ENCODE data around the gene GLE1.

Gene GLE1

DNA sequence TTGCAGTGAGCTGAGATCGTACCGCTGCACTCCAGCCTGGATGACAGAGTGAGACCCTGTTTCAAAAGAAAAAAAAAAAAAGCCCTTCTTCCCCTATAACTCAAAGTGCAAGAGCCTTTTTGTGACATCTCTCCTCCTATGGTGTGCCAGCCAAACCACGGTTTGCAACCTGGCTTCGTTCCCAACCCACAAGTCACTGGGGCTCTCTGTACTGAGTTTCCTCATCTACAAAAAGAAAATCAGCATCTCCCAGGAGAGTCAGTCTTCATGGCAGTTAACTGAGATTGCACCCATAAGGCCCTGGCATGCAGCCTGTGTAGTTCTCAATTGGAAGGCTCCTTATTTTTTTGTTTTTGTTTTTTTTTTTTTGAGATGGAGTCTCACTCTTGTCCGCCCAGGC is 34.0 kb upstream of the GLE1 start:
- H3K9me2 ChIP-seq (ENCODE audit: low read depth, low read length) = no peaks in the 10 kb centered on the region
- no peaks in the 10 kb centered on the region for H3K9me3 ChIP-seq (ENCODE audit: low read length)
- no peaks in the 10 kb centered on the region for H3K79me2 ChIP-seq (ENCODE audit: insufficient read depth, low read length)
- H4K20me1 ChIP-seq (ENCODE audit: insufficient read depth, low read length) = no peaks in the 10 kb centered on the region
- no peaks in the 10 kb centered on the region for H3K4me1 ChIP-seq (ENCODE audit: insufficient read depth, low read length, severe bottlenecking)
- no peak overlapping the region for H2AFZ ChIP-seq (ENCODE audit: low read length)
- H3K36me3 ChIP-seq (ENCODE audit: insufficient read depth, low read length) = peaks cover 46% of the 10 kb centered on the region
- H3K27ac ChIP-seq (ENCODE audit: low read depth, low read length, poor library complexity, severe bottlenecking) = no peak overlapping the region
- H3K9ac ChIP-seq (ENCODE audit: low read length) = no peak overlapping the region
- no peaks in the 10 kb centered on the region for H3F3A ChIP-seq (ENCODE audit: insufficient read depth, low read length)
- H3K4me3 ChIP-seq (ENCODE audit: low read depth, low read length, poor library complexity, severe bottlenecking) = no peak overlapping the region
- TF ChIP-seq, protein P1, sequence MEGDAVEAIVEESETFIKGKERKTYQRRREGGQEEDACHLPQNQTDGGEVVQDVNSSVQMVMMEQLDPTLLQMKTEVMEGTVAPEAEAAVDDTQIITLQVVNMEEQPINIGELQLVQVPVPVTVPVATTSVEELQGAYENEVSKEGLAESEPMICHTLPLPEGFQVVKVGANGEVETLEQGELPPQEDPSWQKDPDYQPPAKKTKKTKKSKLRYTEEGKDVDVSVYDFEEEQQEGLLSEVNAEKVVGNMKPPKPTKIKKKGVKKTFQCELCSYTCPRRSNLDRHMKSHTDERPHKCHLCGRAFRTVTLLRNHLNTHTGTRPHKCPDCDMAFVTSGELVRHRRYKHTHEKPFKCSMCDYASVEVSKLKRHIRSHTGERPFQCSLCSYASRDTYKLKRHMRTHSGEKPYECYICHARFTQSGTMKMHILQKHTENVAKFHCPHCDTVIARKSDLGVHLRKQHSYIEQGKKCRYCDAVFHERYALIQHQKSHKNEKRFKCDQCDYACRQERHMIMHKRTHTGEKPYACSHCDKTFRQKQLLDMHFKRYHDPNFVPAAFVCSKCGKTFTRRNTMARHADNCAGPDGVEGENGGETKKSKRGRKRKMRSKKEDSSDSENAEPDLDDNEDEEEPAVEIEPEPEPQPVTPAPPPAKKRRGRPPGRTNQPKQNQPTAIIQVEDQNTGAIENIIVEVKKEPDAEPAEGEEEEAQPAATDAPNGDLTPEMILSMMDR (IDR thresholded peaks at IDR 0.05; ENCODE audit: low read length) = no peak
- TF ChIP-seq EZH2 (IDR thresholded peaks at IDR 0.05; ENCODE audit: borderline replicate concordance, low read length) = no peak
- no peaks in the 10 kb centered on the region for H3K27me3 ChIP-seq (ENCODE audit: insufficient read depth, low read length)
- no peak overlapping the region for H3K4me2 ChIP-seq (ENCODE audit: low read length)

DNA sequence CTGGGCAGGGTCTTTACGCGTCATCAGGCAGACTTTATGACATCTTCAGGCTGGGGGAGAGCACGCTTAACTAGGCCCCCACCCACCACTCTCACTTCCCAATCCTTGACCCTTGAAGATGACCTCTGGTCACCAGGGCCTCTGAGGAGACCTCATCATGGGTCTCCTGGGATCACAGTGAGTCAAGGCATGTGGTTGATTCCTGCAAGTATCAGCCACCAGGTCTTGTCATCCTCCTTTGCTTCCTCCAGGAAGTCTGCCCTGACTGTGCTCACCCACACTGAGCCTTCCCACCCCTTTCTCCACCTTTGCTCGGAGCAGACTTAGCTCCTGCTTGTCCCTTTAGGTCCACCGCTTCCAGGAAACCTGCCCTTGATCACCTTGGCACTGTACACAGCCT is 31.4 kb upstream of the GLE1 start:
- H3F3A ChIP-seq (ENCODE audit: insufficient read depth, low read length) = no peaks in the 10 kb centered on the region
- no peaks in the 10 kb centered on the region for H3K27me3 ChIP-seq (ENCODE audit: insufficient read depth, low read length)
- H4K20me1 ChIP-seq (ENCODE audit: insufficient read depth, low read length) = no peaks in the 10 kb centered on the region
- H3K4me3 ChIP-seq (ENCODE audit: low read depth, low read length, poor library complexity, severe bottlenecking) = no peak overlapping the region
- H3K9me3 ChIP-seq (ENCODE audit: low read length) = no peaks in the 10 kb centered on the region
- H3K4me2 ChIP-seq (ENCODE audit: low read length) = no peak overlapping the region
- no peak overlapping the region for H2AFZ ChIP-seq (ENCODE audit: low read length)
- no peaks in the 10 kb centered on the region for H3K4me1 ChIP-seq (ENCODE audit: insufficient read depth, low read length, severe bottlenecking)
- TF ChIP-seq, protein P1 (IDR thresholded peaks at IDR 0.05; ENCODE audit: low read length) = no peak
- no peak for TF ChIP-seq EZH2 (IDR thresholded peaks at IDR 0.05; ENCODE audit: borderline replicate concordance, low read length)
- H3K9ac ChIP-seq (ENCODE audit: low read length) = no peak overlapping the region
- no peaks in the 10 kb centered on the region for H3K79me2 ChIP-seq (ENCODE audit: insufficient read depth, low read length)
- peaks cover 45% of the 10 kb centered on the region for H3K36me3 ChIP-seq (ENCODE audit: insufficient read depth, low read length)
- H3K27ac ChIP-seq (ENCODE audit: low read depth, low read length, poor library complexity, severe bottlenecking) = no peak overlapping the region
- H3K9me2 ChIP-seq (ENCODE audit: low read depth, low read length) = no peaks in the 10 kb centered on the region

DNA sequence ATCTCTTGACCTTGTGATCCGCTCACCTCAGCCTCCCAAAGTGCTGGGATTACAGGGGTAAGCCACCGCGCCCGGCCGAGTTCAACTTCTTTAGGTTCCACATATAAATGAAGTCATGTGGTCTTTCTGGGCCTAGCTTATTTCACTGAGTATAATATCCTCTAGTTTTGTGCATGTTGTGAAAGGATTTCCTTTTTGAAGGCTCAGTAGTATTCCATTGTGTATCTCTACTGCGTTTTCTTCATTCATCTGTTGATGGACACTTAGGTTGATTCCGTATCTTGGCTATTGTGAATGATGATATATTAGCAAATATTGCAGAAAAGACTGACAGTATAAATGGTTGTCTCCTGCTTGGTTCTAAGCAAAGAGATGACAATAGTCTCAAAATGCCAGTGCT is 28.7 kb upstream of the GLE1 start:
- no peaks in the 10 kb centered on the region for H3K27me3 ChIP-seq (ENCODE audit: insufficient read depth, low read length)
- no peaks in the 10 kb centered on the region for H3K9me2 ChIP-seq (ENCODE audit: low read depth, low read length)
- TF ChIP-seq, protein P1 (IDR thresholded peaks at IDR 0.05; ENCODE audit: low read length) = no peak
- no peak for TF ChIP-seq EZH2 (IDR thresholded peaks at IDR 0.05; ENCODE audit: borderline replicate concordance, low read length)
- H3F3A ChIP-seq (ENCODE audit: insufficient read depth, low read length) = no peaks in the 10 kb centered on the region
- H3K4me1 ChIP-seq (ENCODE audit: insufficient read depth, low read length, severe bottlenecking) = no peaks in the 10 kb centered on the region
- H2AFZ ChIP-seq (ENCODE audit: low read length) = no peak overlapping the region
- no peaks in the 10 kb centered on the region for H3K9me3 ChIP-seq (ENCODE audit: low read length)
- H3K9ac ChIP-seq (ENCODE audit: low read length) = no peak overlapping the region
- no peak overlapping the region for H3K4me3 ChIP-seq (ENCODE audit: low read depth, low read length, poor library complexity, severe bottlenecking)
- no peak overlapping the region for H3K27ac ChIP-seq (ENCODE audit: low read depth, low read length, poor library complexity, severe bottlenecking)
- no peak overlapping the region for H3K4me2 ChIP-seq (ENCODE audit: low read length)
- no peaks in the 10 kb centered on the region for H3K79me2 ChIP-seq (ENCODE audit: insufficient read depth, low read length)
- H3K36me3 ChIP-seq (ENCODE audit: insufficient read depth, low read length) = peaks cover 53% of the 10 kb centered on the region
- H4K20me1 ChIP-seq (ENCODE audit: insufficient read depth, low read length) = no peaks in the 10 kb centered on the region

Data from OCI-LY1 (cell line).